Liver (tissue), 9 donors: ENCODE results near the gene CLMN. TPM values are rescaled to one million over a fixed set of nuclear protein-coding genes. Genes with fewer than 3 reads are reported as not detected.
A peak's percentile ranks its signal among the peaks of the same experiment; 100 is the strongest.

Experiments used
- DNase-seq: peaks from one replicate; pipeline ENCODE4 v3.0.0-alpha.2; 2017; ENCODE audit warnings: low spot score
- H3K27ac ChIP-seq, 2 donors: one replicate each; pipeline ENCODE4 v1.7.0; 2013; ENCODE audit warnings: inconsistent platforms in 2 of 2, low read length in 2 of 2, control low read depth in 1 of 2, low read depth in 1 of 2, mild to moderate bottlenecking in 1 of 2
- H3K27me3 ChIP-seq, 4 donors: one replicate each; pipeline versions ENCODE4 v1.6.1 to v1.7.0; 2013; ENCODE audit warnings: low read length in 3 of 4, inconsistent platforms in 1 of 4, mild to moderate bottlenecking in 1 of 4, moderate library complexity in 1 of 4; ENCODE audit not compliant: control insufficient read depth in 4 of 4, insufficient read depth in 4 of 4
- H3K36me3 ChIP-seq, 4 donors: one replicate each; pipeline versions ENCODE4 v1.6.1 to v1.7.0; 2013; ENCODE audit warnings: low read length in 3 of 4, mild to moderate bottlenecking in 3 of 4, low read depth in 1 of 4, moderate library complexity in 1 of 4; ENCODE audit not compliant: control insufficient read depth in 4 of 4, insufficient read depth in 3 of 4
- H3K4me1 ChIP-seq, 4 donors: one replicate each; pipeline versions ENCODE4 v1.6.1 to v1.7.0; 2013; ENCODE audit warnings: low read length in 3 of 4, mild to moderate bottlenecking in 3 of 4, moderate library complexity in 1 of 4; ENCODE audit not compliant: control insufficient read depth in 4 of 4, insufficient read depth in 4 of 4
- H3K4me3 ChIP-seq, 3 donors: one replicate each; pipeline versions ENCODE4 v1.6.1 to v1.7.0; 2013; ENCODE audit warnings: low read length in 3 of 3, control low read depth in 1 of 3, low read depth in 1 of 3, mild to moderate bottlenecking in 1 of 3
- H3K9ac ChIP-seq, 2 donors: one replicate each; pipeline ENCODE4 v1.7.0; 2013; ENCODE audit warnings: low read length in 2 of 2, mild to moderate bottlenecking in 2 of 2, moderate library complexity in 2 of 2, control low read depth in 1 of 2, low read depth in 1 of 2
- H3K9me3 ChIP-seq, 4 donors: one replicate each; pipeline versions ENCODE4 v1.6.1 to v1.7.0; 2013; ENCODE audit warnings: low read length in 3 of 4; ENCODE audit not compliant: control insufficient read depth in 4 of 4
- CTCF ChIP-seq: fragments of 150-350 bp; IDR thresholded peaks from 2 replicates; pipeline ENCODE4 v1.5.1; 2017; ENCODE audit warnings: improper control_type of control experiment, low read depth, low read length; ENCODE audit not compliant: missing input control
- EGR1 ChIP-seq, 2 donors: IDR thresholded peaks; 2 replicates each; pipeline ENCODE4 v1.6.1; 2016 to 2018; ENCODE audit warnings: antibody characterized with exemption in 2 of 2, low read depth in 2 of 2
- HNF4A ChIP-seq, 2 donors: conservative IDR thresholded peaks; 2 replicates each; pipeline ENCODE4 v1.6.1; 2016; ENCODE audit warnings: antibody characterized with exemption in 2 of 2, mild to moderate bottlenecking in 2 of 2
- HNF4G ChIP-seq: IDR thresholded peaks from 2 replicates; pipeline ENCODE4 v1.6.1; 2016; ENCODE audit warnings: antibody characterized with exemption
- JUND ChIP-seq, 2 donors: IDR thresholded peaks; 2 replicates each; pipeline ENCODE4 v1.6.1; 2016; ENCODE audit warnings: antibody characterized with exemption in 2 of 2
- MAX ChIP-seq: IDR thresholded peaks from 2 replicates; pipeline ENCODE4 v1.6.1; 2016; ENCODE audit warnings: antibody characterized with exemption
- NR2F2 ChIP-seq: IDR thresholded peaks from 2 replicates; pipeline ENCODE4 v1.6.1; 2016; ENCODE audit warnings: antibody characterized with exemption
- RAD21 ChIP-seq, 2 donors: IDR thresholded peaks; 2 replicates each; pipeline ENCODE4 v1.6.1; 2016; ENCODE audit warnings: antibody characterized with exemption in 2 of 2, mild to moderate bottlenecking in 2 of 2
- YY1 ChIP-seq: IDR thresholded peaks from 2 replicates; pipeline ENCODE4 v1.6.1; 2016; ENCODE audit warnings: antibody characterized with exemption, mild to moderate bottlenecking
- ZBTB33 ChIP-seq: IDR thresholded peaks from 2 replicates; pipeline ENCODE4 v1.6.1; 2016; ENCODE audit warnings: antibody characterized with exemption
- WGBS: extraction: QIAGEN DNeasy Blood & Tissue Kit; methylation state at CpG from one replicate; pipeline ENCODE4 v1.1.7; 2013; 5-methylcytosine and 5-hydroxymethylcytosine counted together
- polyA plus RNA-seq, 2 donors: library from polyadenylated mRNA; stranded (reverse) in 1 of 2; unstranded in 1 of 2; fragments of 200-250 nt in 1 of 2; fragments of >200 nt in 1 of 2; fragmentation: Nextera tagmentation in 1 of 2; extraction: Ambion mirVana in 1 of 2; gene quantifications; one replicate each; pipeline versions ENCODE4 v1.2.1 to v1.2.3, GENCODE V29; 2013 to 2015
- total RNA-seq, 2 donors: library from RNA; depleted of rRNA; stranded (reverse); fragments of >200 nt; gene quantifications; one replicate each; pipeline ENCODE4 v1.2.3, GENCODE V29; 2014
- donor health status: healthy.
- donor health status: healthy.
- donor health status: healthy.
- donor health status: healthy.
- donor health status: healthy.

The CLMN gene
- total and polyA plus RNA-seq, 4 donors = 6.0 to 41.1 (median 24.1) TPM

GRCh38 chr14:95294834-95295599 lies 24.7 kb downstream of the CLMN start:
- Histone ChIP-seq H3K9me3 (peaks cover 0 to 3% (median 0%) of the 10 kb centered on the region in 4 donors), H3K27me3 (no peaks in the 10 kb centered on the region), H3K9ac (peak overlapping the region; percentile 10 to 20), H3K36me3 (no peaks in the 10 kb centered on the region), H3K27ac (peak overlapping the region; percentile 44 to 73), H3K4me3 (no peak overlapping the region), H3K4me1 (peaks cover 17 to 51% (median 30%) of the 10 kb centered on the region in 4 donors)
- no peak for DNase-seq
- TF ChIP-seq YY1 (no peak), HNF4A (conservative IDR thresholded peaks at IDR 0.05) (no peak), ZBTB33 (no peak), JUND (IDR thresholded peaks at IDR 0.05) (no peak), NR2F2 (no peak)
- WGBS = 62% methylated on average over 9 of the region's 9 CpGs

- Histone ChIP-seq H3K4me1 (peaks cover 11 to 44% (median 23%) of the 10 kb centered on the region in 4 donors), H3K9me3 (peaks cover 0 to 3% (median 0%) of the 10 kb centered on the region in 4 donors), H3K4me3 (no peak overlapping the region), H3K36me3 (no peaks in the 10 kb centered on the region), H3K27me3 (no peaks in the 10 kb centered on the region), H3K9ac (no peak overlapping the region), H3K27ac (peak overlapping the region in 1 of 2 donors; percentile 73)
- DNase-seq = no peak
- TF ChIP-seq NR2F2 (no peak), HNF4G (no peak), CTCF (no peak), RAD21 (IDR thresholded peaks at IDR 0.05) (no peak)
- WGBS = 85% methylated on average over 7 of the region's 7 CpGs
Observed at GRCh38 chr14:95294320-95294719, 25.4 kb downstream of the CLMN start.

GRCh38 chr14:95293449-95293848 lies 26.3 kb downstream of the CLMN start:
- Histone ChIP-seq H3K27me3 (no peaks in the 10 kb centered on the region), H3K4me1 (peaks cover 7 to 39% (median 19%) of the 10 kb centered on the region in 4 donors), H3K36me3 (no peaks in the 10 kb centered on the region), H3K9ac (no peak overlapping the region), H3K4me3 (no peak overlapping the region), H3K27ac (no peak overlapping the region), H3K9me3 (peaks cover 0 to 3% (median 0%) of the 10 kb centered on the region in 4 donors)
- no peak for TF ChIP-seq YY1
- TF ChIP-seq JUND (IDR thresholded peaks at IDR 0.05) = no peak
- no peak for TF ChIP-seq HNF4A (conservative IDR thresholded peaks at IDR 0.05)
- TF ChIP-seq CTCF = no peak
- no peak for TF ChIP-seq EGR1 (IDR thresholded peaks at IDR 0.05; ENCODE audit: low read depth in 2 of 2)
- no peak for TF ChIP-seq MAX
- no peak for DNase-seq
- WGBS = 84% methylated on average over 5 of the region's 5 CpGs
